Measurements from ENCODE around the gene FARS2. TPM values are rescaled to one million over a fixed set of nuclear protein-coding genes. Genes with fewer than 3 reads are reported as not detected.

Gene FARS2
- total RNA-seq, 1 experiment from 2014 or later = 13.8 TPM

GRCh38 chr6:5338177-5338960, 77.1 kb downstream of the FARS2 start:
- TF ChIP-seq EGR1 (IDR thresholded peaks at IDR 0.05; ENCODE audit: low read depth) (no peak), CBX3 (IDR thresholded peaks at IDR 0.05; ENCODE audit: low read depth) (no peak)
- POLR2A ChIA-PET = no interaction called here

GRCh38 chr6:5339786-5340185, 78.5 kb downstream of the FARS2 start:
- RAD21 ChIA-PET (ENCODE audit: low non-redundant PET in 1 of 2, low total read pairs in 2 of 2, uncharacterized antibody in 2 of 2, unreplicated experiment in 2 of 2) = no interaction called here
- H3K9me2 ChIP-seq (ENCODE audit: insufficient read depth) = no peaks in the 10 kb centered on the region
- no TSS peak for BruUV-seq (replicated peaks)
- no peak overlapping the region for H3K9ac ChIP-seq (ENCODE audit: low read length)
- no peak overlapping the region for H3K4me2 ChIP-seq (ENCODE audit: low read length)
- intact Hi-C loops (cut with micrococcal nuclease) = no loop called here
- H3K9me3 ChIP-seq (ENCODE audit: control insufficient read depth in 1 of 2, insufficient read depth in 1 of 2, low read depth in 1 of 2, low read length in 2 of 2) = no peaks in the 10 kb centered on the region
- H3K79me2 ChIP-seq (ENCODE audit: insufficient read depth, low read length) = peaks cover 5% of the 10 kb centered on the region; the same call in 1 of the 2 replicates
- H3K36me3 ChIP-seq (ENCODE audit: control insufficient read depth in 1 of 2, insufficient read depth in 2 of 2, low read length in 2 of 2) = no peaks in the 10 kb centered on the region
- no peak overlapping the region for H2AFZ ChIP-seq (ENCODE audit: low read depth, low read length, poor library complexity, severe bottlenecking)
- no peak for DNase-seq (ENCODE audit: low read depth, low spot score)
- POLR2A ChIA-PET = no interaction called here
- no peak overlapping the region for H3K4me3 ChIP-seq (replicated peaks in 1 of 2; ENCODE audit: low read depth in 1 of 2, low read length in 2 of 2)
- TF ChIP-seq TCF7L2 (IDR thresholded peaks at IDR 0.05; ENCODE audit: borderline replicate concordance, extremely low read depth, insufficient read depth, insufficient read length) (no peak), FOSL1 (IDR thresholded peaks at IDR 0.05; ENCODE audit: low read depth) (no peak), REST (IDR thresholded peaks at IDR 0.05; ENCODE audit: low read depth) (no peak), EZH2 (IDR thresholded peaks at IDR 0.05) (no peak), SP1 (IDR thresholded peaks at IDR 0.05; ENCODE audit: low read depth) (no peak), CEBPB (IDR thresholded peaks at IDR 0.05; ENCODE audit: low read depth) (no peak)
- TF ChIP-seq, protein P1, sequence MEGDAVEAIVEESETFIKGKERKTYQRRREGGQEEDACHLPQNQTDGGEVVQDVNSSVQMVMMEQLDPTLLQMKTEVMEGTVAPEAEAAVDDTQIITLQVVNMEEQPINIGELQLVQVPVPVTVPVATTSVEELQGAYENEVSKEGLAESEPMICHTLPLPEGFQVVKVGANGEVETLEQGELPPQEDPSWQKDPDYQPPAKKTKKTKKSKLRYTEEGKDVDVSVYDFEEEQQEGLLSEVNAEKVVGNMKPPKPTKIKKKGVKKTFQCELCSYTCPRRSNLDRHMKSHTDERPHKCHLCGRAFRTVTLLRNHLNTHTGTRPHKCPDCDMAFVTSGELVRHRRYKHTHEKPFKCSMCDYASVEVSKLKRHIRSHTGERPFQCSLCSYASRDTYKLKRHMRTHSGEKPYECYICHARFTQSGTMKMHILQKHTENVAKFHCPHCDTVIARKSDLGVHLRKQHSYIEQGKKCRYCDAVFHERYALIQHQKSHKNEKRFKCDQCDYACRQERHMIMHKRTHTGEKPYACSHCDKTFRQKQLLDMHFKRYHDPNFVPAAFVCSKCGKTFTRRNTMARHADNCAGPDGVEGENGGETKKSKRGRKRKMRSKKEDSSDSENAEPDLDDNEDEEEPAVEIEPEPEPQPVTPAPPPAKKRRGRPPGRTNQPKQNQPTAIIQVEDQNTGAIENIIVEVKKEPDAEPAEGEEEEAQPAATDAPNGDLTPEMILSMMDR (IDR thresholded peaks at IDR 0.05 in 2 of 3, conservative IDR thresholded peaks at IDR 0.05 in 1 of 3; ENCODE audit: borderline replicate concordance in 1 of 3, insufficient read depth in 1 of 3, low read depth in 2 of 3, low read length in 2 of 3) = no peak
- CTCF ChIA-PET = no interaction called here
- no peaks in the 10 kb centered on the region for H4K20me1 ChIP-seq (ENCODE audit: insufficient read depth)
- no peaks in the 10 kb centered on the region for H3K4me1 ChIP-seq (ENCODE audit: control insufficient read depth in 1 of 2, insufficient read depth in 2 of 2, low read length in 2 of 2)
- no peaks in the 10 kb centered on the region for H3K27me3 ChIP-seq (ENCODE audit: insufficient read depth, low read length)
- ATAC-seq = no peak
- no peak overlapping the region for H3K27ac ChIP-seq (ENCODE audit: low read depth, low read length)

More at GRCh38 chr6:5338177-5338960, 77.1 kb downstream of the FARS2 start:
- ATAC-seq (no peak), DNase-seq (ENCODE audit: low read depth, low spot score) (no peak)
- H4K20me1 ChIP-seq (ENCODE audit: insufficient read depth) = no peaks in the 10 kb centered on the region
- no peak overlapping the region for H3K9ac ChIP-seq (ENCODE audit: low read length)
- no peaks in the 10 kb centered on the region for H3K4me1 ChIP-seq (ENCODE audit: control insufficient read depth in 1 of 2, insufficient read depth in 2 of 2, low read length in 2 of 2)
- no peak overlapping the region for H3K4me3 ChIP-seq (replicated peaks in 1 of 2; ENCODE audit: low read depth in 1 of 2, low read length in 2 of 2)
- H3K36me3 ChIP-seq (ENCODE audit: control insufficient read depth in 1 of 2, insufficient read depth in 2 of 2, low read length in 2 of 2) = no peaks in the 10 kb centered on the region
- no peak overlapping the region for H3K27ac ChIP-seq (ENCODE audit: low read depth, low read length)
- ChIA-PET CTCF (no interaction called here), RAD21 (ENCODE audit: low non-redundant PET in 1 of 2, low total read pairs in 2 of 2, uncharacterized antibody in 2 of 2, unreplicated experiment in 2 of 2) (no interaction called here)
- H3K9me2 ChIP-seq (ENCODE audit: insufficient read depth) = no peaks in the 10 kb centered on the region
- no TSS peak for BruUV-seq (replicated peaks)
- no peak overlapping the region for H2AFZ ChIP-seq (ENCODE audit: low read depth, low read length, poor library complexity, severe bottlenecking)
- no peaks in the 10 kb centered on the region for H3K27me3 ChIP-seq (ENCODE audit: insufficient read depth, low read length)
- peaks cover 5% of the 10 kb centered on the region; the same call in 1 of the 2 replicates for H3K79me2 ChIP-seq (ENCODE audit: insufficient read depth, low read length)
- H3K4me2 ChIP-seq (ENCODE audit: low read length) = no peak overlapping the region
- H3K9me3 ChIP-seq (ENCODE audit: control insufficient read depth in 1 of 2, insufficient read depth in 1 of 2, low read depth in 1 of 2, low read length in 2 of 2) = no peaks in the 10 kb centered on the region
- intact Hi-C loops (cut with micrococcal nuclease) = no loop called here

All from HCT116 (cell line).